Caco-2 (cell line): Measurements from ENCODE around the gene ZFAND2A. TPM values are rescaled to one million over a fixed set of nuclear protein-coding genes. Genes with fewer than 3 reads are reported as not detected.
A peak's percentile ranks its signal among the peaks of the same experiment; 100 is the strongest.

Experiments
- BruUV-seq: library from RNA; stranded (reverse); fragments of 400-500 nt; replicated peaks from 2 replicates; lab custom pipeline; 2021; lab: Mats Ljungman, UMichigan
- CTCF ChIA-PET: fragments of 300-600 bp; sonication (Branson Sonifier 250); formaldehyde crosslinking; loops from one replicate; lab custom pipeline; 2022; ENCODE audit warnings: antibody characterized with exemption; lab: Charles Lee
- POLR2A ChIA-PET: fragments of 300-600 bp; sonication (Branson Sonifier 250); formaldehyde crosslinking; loops from one replicate; lab custom pipeline; 2022; ENCODE audit warnings: antibody characterized with exemption; lab: Charles Lee
- DNase-seq, 2 experiments: peaks; one replicate each; pipeline versions ENCODE4 v3.0.0 to v3.0.0-alpha.2; 2020 to 2022
- H3K27me3 ChIP-seq: replicated peaks from 2 replicates; pipeline ENCODE4 v1.6.0; 2011; ENCODE audit warnings: low read length; ENCODE audit not compliant: control insufficient read depth, insufficient read depth
- H3K36me3 ChIP-seq: 2 replicates; pipeline ENCODE4 v1.5.1; 2011; ENCODE audit warnings: low read length; ENCODE audit not compliant: control insufficient read depth, insufficient read depth
- H3K4me1 ChIP-seq: fragments of 250-450 bp; sonication (Bioruptor Pico); 2 replicates; pipeline ENCODE4 v1.5.1; 2020; ENCODE audit warnings: mild to moderate bottlenecking
- H3K4me3 ChIP-seq: 2 replicates; pipeline ENCODE4 v1.5.1; 2011; ENCODE audit warnings: low read depth, mild to moderate bottlenecking, control low read depth, low read length
- H3K9me3 ChIP-seq: fragments of 250-450 bp; sonication (Bioruptor Pico); 2 replicates; pipeline ENCODE4 v1.5.1; 2020; ENCODE audit warnings: mild to moderate bottlenecking, moderate library complexity
- H3K27ac Mint-ChIP-seq: one replicate; pipeline ENCODE4 v1.8.0; 2022; ENCODE audit warnings: mixed read lengths; ENCODE audit not compliant: unreplicated experiment
- H3K27me3 Mint-ChIP-seq: one replicate; pipeline ENCODE4 v1.8.0; 2022; ENCODE audit warnings: mixed read lengths; ENCODE audit not compliant: insufficient read depth, unreplicated experiment
- H3K36me3 Mint-ChIP-seq: one replicate; pipeline ENCODE4 v1.8.0; 2022; ENCODE audit warnings: mild to moderate bottlenecking, mixed read lengths; ENCODE audit not compliant: insufficient read depth, unreplicated experiment
- H3K4me1 Mint-ChIP-seq: one replicate; pipeline ENCODE4 v1.8.0; 2022; ENCODE audit warnings: low read depth, mixed read lengths; ENCODE audit not compliant: unreplicated experiment
- H3K4me3 Mint-ChIP-seq: one replicate; pipeline ENCODE4 v1.8.0; 2022; ENCODE audit warnings: mild to moderate bottlenecking, moderate library complexity, mixed read lengths; ENCODE audit not compliant: unreplicated experiment
- H3K9me3 Mint-ChIP-seq: one replicate; pipeline ENCODE4 v1.8.0; 2022; ENCODE audit warnings: mixed read lengths; ENCODE audit not compliant: unreplicated experiment
- intact Hi-C: fragments of 100-400 bp; cut with micrococcal nuclease; formaldehyde crosslinking; loops from one replicate; pipeline ENCODE4 v1.10.0; 2022; ENCODE audit not compliant: unreplicated experiment
- total RNA-seq: library from RNA; stranded (reverse); gene quantifications from 2 replicates; pipeline ENCODE4 v1.2.3, GENCODE V29; 2022
- TF ChIP-seq, protein P1 (sequence below), 2 experiments: fragments of 200-600 bp in 1 of 2; IDR thresholded peaks; 1 replicate in 1 of 2; 2 replicates in 1 of 2; pipeline versions ENCODE4 v1.5.1 to v1.8.0; 2011 to 2022; ENCODE audit warnings: antibody characterized with exemption in 1 of 2, control low read depth in 1 of 2, inconsistent platforms in 1 of 2, low read depth in 1 of 2, low read length in 1 of 2, mild to moderate bottlenecking in 1 of 2, moderate library complexity in 1 of 2; ENCODE audit not compliant: insufficient read depth in 1 of 2, severe bottlenecking in 1 of 2, unreplicated experiment in 1 of 2

Gene ZFAND2A
- total RNA-seq, 1 experiment from 2014 or later = 32.1 TPM

DNA sequence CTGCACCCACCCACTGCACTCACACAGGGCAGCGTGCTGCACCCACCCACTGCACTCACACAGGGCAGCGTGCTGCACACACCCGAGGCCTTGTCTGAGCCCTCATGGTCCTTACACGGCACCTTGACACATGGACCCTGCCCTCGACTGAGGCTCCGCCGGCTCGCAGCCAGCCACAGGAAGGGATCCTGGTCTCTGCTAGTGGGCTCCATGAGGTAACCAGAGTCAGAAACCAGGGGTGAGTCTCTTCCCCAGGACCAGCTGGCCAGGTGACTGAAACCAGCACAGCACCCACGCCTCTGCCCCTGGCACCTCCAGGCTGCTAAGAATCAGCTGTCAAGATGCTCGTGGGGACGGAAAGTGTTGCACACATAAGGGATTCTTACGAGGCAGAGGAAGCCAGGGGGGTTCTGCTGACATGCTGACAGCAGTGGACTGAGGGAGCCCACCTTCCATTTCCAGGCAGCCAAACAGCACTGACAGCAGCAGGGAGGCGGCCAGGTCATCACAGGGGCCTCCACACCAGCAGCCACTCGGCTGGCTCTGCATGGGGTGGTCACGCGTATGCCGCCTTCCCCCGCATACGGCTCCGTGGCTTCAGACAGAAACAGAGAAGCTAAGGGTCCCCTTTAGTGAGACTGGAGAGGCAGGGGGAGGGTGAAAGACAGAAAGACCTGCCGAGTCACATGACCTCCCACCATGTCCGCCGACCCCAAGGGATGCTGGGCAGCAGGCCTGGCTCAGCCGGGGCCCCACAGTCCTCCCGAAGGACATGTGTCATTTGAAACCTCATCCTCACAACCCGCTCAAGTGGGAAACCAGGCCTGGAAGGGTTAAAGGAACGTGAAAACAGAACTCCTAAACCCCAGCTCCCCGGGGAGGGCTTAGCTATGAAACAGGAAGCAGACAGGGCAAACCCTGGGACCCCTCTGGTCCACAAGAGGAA is 37.8 kb downstream of the ZFAND2A start:
- Mint-ChIP-seq H3K4me3 (no peak overlapping the region), H3K9me3 (no peaks in the 10 kb centered on the region), H3K4me1 (no peaks in the 10 kb centered on the region), H3K27ac (no peak overlapping the region), H3K36me3 (peaks cover 7% of the 10 kb centered on the region), H3K27me3 (no peaks in the 10 kb centered on the region)
- intact Hi-C loops = no loop called here
- H3K36me3 ChIP-seq = no peaks in the 10 kb centered on the region
- BruUV-seq = no TSS peak
- ChIA-PET POLR2A (no interaction called here), CTCF (no interaction called here)
- DNase-seq = peak in 1 of 2 experiments; percentile 14
- H3K4me3 ChIP-seq = no peak overlapping the region
- TF ChIP-seq, protein P1, sequence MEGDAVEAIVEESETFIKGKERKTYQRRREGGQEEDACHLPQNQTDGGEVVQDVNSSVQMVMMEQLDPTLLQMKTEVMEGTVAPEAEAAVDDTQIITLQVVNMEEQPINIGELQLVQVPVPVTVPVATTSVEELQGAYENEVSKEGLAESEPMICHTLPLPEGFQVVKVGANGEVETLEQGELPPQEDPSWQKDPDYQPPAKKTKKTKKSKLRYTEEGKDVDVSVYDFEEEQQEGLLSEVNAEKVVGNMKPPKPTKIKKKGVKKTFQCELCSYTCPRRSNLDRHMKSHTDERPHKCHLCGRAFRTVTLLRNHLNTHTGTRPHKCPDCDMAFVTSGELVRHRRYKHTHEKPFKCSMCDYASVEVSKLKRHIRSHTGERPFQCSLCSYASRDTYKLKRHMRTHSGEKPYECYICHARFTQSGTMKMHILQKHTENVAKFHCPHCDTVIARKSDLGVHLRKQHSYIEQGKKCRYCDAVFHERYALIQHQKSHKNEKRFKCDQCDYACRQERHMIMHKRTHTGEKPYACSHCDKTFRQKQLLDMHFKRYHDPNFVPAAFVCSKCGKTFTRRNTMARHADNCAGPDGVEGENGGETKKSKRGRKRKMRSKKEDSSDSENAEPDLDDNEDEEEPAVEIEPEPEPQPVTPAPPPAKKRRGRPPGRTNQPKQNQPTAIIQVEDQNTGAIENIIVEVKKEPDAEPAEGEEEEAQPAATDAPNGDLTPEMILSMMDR (IDR thresholded peaks at IDR 0.05; ENCODE audit: insufficient read depth in 1 of 2, low read depth in 1 of 2, low read length in 1 of 2, severe bottlenecking in 1 of 2, unreplicated experiment in 1 of 2) = no peak
- no peaks in the 10 kb centered on the region for H3K4me1 ChIP-seq
- no peaks in the 10 kb centered on the region for H3K9me3 ChIP-seq
- no peaks in the 10 kb centered on the region for H3K27me3 ChIP-seq

DNA sequence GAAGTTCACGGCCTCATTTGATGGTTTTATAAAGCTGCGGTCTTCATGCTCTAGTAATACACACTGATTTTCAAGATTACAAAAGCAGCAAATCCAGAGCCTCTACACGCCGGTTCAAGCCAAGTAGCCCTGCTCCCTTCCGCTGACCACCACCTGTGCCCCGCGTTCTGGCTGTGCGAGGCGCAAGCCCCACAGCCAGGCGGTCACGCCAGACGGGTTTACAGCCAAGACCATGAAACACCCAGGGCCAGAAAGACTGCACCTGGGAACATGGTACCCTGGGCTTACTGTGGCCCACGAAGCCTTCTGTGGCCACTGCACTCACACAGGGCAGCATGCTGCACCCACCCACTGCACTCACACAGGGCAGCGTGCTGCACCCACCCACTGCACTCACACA is 38.5 kb downstream of the ZFAND2A start:
- H3K4me3 ChIP-seq = no peak overlapping the region
- no TSS peak for BruUV-seq
- intact Hi-C loops = no loop called here
- H3K9me3 ChIP-seq = no peaks in the 10 kb centered on the region
- no peaks in the 10 kb centered on the region for H3K36me3 ChIP-seq
- no peaks in the 10 kb centered on the region for H3K4me1 Mint-ChIP-seq
- H3K27me3 ChIP-seq = no peaks in the 10 kb centered on the region
- peak in 1 of 2 experiments; percentile 25 for DNase-seq
- no peaks in the 10 kb centered on the region for H3K27me3 Mint-ChIP-seq
- CTCF ChIA-PET = no interaction called here
- peaks cover 7% of the 10 kb centered on the region for H3K36me3 Mint-ChIP-seq
- TF ChIP-seq, protein P1 (IDR thresholded peaks at IDR 0.05; ENCODE audit: insufficient read depth in 1 of 2, low read depth in 1 of 2, low read length in 1 of 2, severe bottlenecking in 1 of 2, unreplicated experiment in 1 of 2) = no peak
- no peak overlapping the region for H3K27ac Mint-ChIP-seq
- H3K9me3 Mint-ChIP-seq = no peaks in the 10 kb centered on the region
- POLR2A ChIA-PET = no interaction called here
- H3K4me3 Mint-ChIP-seq = no peak overlapping the region
- no peaks in the 10 kb centered on the region for H3K4me1 ChIP-seq

DNA sequence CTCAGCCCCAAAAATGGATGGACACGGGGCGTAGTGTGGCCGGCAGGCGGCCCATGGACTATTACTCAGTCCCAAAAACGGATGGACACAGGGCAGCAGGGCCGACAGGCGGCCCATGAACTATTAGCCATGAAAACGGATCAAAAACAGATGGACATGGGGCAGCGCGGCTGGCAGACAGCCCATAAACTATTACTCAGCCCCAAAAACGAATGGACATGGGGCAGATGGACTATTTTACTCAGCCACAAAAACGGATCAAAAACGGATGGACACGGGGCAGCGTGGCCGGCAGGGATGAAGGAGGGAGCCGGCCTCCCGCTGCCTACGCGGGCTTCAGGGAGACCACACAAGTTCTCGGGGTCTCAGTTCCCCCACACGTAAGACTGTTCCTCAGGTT is 39.2 kb downstream of the ZFAND2A start:
- H3K9me3 Mint-ChIP-seq = no peaks in the 10 kb centered on the region
- Histone ChIP-seq H3K4me1 (no peaks in the 10 kb centered on the region), H3K9me3 (no peaks in the 10 kb centered on the region), H3K4me3 (no peak overlapping the region), H3K27me3 (no peaks in the 10 kb centered on the region), H3K36me3 (no peaks in the 10 kb centered on the region)
- no peaks in the 10 kb centered on the region for H3K4me1 Mint-ChIP-seq
- TF ChIP-seq, protein P1 (IDR thresholded peaks at IDR 0.05; ENCODE audit: insufficient read depth in 1 of 2, low read depth in 1 of 2, low read length in 1 of 2, severe bottlenecking in 1 of 2, unreplicated experiment in 1 of 2) = no peak
- H3K27ac Mint-ChIP-seq = no peak overlapping the region
- peak in 1 of 2 experiments; percentile 3 for DNase-seq
- intact Hi-C loops = no loop called here
- CTCF ChIA-PET = no interaction called here
- no TSS peak for BruUV-seq
- POLR2A ChIA-PET = no interaction called here
- peaks cover 8% of the 10 kb centered on the region for H3K36me3 Mint-ChIP-seq
- H3K4me3 Mint-ChIP-seq = no peak overlapping the region
- H3K27me3 Mint-ChIP-seq = no peaks in the 10 kb centered on the region
